ENCODE measurements around the gene HERC2. TPM values are rescaled to one million over a fixed set of nuclear protein-coding genes. Genes with fewer than 3 reads are reported as not detected.

Gene HERC2
- total and polyA plus RNA-seq, 2 of the 4 experiments (the other 2 are of a cell fraction), result 20.8 to 28.9 TPM

DNA sequence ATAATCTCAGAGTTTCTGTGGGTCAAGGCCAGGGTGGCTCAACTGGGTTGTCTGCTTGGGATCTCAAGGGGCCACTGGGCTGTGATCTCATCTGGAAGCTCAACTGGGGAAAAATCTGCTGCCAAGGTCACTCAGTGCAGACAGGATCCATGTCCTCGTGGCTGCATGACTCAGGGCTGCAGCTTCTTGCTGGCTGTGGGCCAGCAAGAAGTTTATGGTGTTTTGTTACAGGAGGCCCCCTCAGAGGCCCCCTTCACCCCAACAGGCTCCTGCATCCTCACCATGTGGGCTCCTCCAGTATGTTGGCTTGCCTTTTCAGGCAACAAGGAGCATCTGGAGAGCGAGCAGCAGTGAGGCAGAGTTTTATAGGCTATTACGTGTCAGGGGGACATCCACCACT lies 237.4 kb downstream of the HERC2 start:
- in situ Hi-C loops (cut with MboI; ENCODE audit: low sequenced_read_pairs), result no loop called here
- H2AFZ ChIP-seq (replicated peaks; ENCODE audit: low read length, poor library complexity), result no peak overlapping the region
- H3K27me3 ChIP-seq (ENCODE audit: control insufficient read depth, insufficient read depth, low read length), result no peaks in the 10 kb centered on the region
- H3K36me3 ChIP-seq (ENCODE audit: control insufficient read depth, insufficient read depth, low read length), result no peaks in the 10 kb centered on the region
- H3K27ac ChIP-seq (ENCODE audit: insufficient read depth, low read length), result no peak overlapping the region
- CTCF ChIA-PET, result no interaction called here
- H4K91ac ChIP-seq (ENCODE audit: insufficient read depth, low read depth, low read length), result no peak overlapping the region
- H2BK5ac ChIP-seq (ENCODE audit: low read depth, low read length, poor library complexity, severe bottlenecking), result no peak overlapping the region
- no peak overlapping the region for H4K5ac ChIP-seq (ENCODE audit: low read depth, low read length)
- H3K4me1 ChIP-seq (ENCODE audit: control insufficient read depth, insufficient read depth, low read length), result no peaks in the 10 kb centered on the region
- no peak overlapping the region for H3K23ac ChIP-seq (ENCODE audit: low read depth, low read length)
- no peak overlapping the region for H2BK20ac ChIP-seq (ENCODE audit: low read depth, low read length)
- H3K4me2 ChIP-seq (ENCODE audit: low read depth, low read length), result no peak overlapping the region
- H4K20me1 ChIP-seq (ENCODE audit: insufficient read depth, low read length), result no peaks in the 10 kb centered on the region
- H2BK120ac ChIP-seq (ENCODE audit: low read depth, low read length), result no peak overlapping the region
- no TSS peak for BruUV-seq (replicated peaks)
- no peak overlapping the region for H3K9ac ChIP-seq (ENCODE audit: low read depth, low read length)
- no peak overlapping the region for H4K8ac ChIP-seq (ENCODE audit: low read depth in 2 of 2, low read length in 2 of 2)
- H2AK5ac ChIP-seq (ENCODE audit: low read depth, low read length), result no peak overlapping the region
- H3K79me1 ChIP-seq (ENCODE audit: low read depth in 1 of 2, low read length in 2 of 2), result no peaks in the 10 kb centered on the region
- no peak overlapping the region for H2BK15ac ChIP-seq (ENCODE audit: low read depth, low read length)
- no peak overlapping the region for H3K4me3 ChIP-seq (ENCODE audit: insufficient read depth, low read depth, low read length)
- WGBS, 2 experiments (ENCODE audit: extremely low coverage in 2 of 2, insufficient read length in 1 of 2), result 80% methylated on average over 1 of the region's 3 CpGs; no CpG with 5 or more reads in 1 of the 2 experiments
- no peak for TF ChIP-seq NFE2L2 (IDR thresholded peaks at IDR 0.05; ENCODE audit: low read depth, low read length)
- no peak for TF ChIP-seq RAD21 (IDR thresholded peaks at IDR 0.05; ENCODE audit: low read length)
- H3K4ac ChIP-seq (ENCODE audit: low read depth, low read length), result no peak overlapping the region
- no peak for DNase-seq
- no peak overlapping the region for H3K56ac ChIP-seq (ENCODE audit: extremely low read depth, insufficient read depth, low read length)
- no peak overlapping the region for H3K18ac ChIP-seq (ENCODE audit: low read depth, low read length)
- dilution Hi-C loops (cut with HindIII; ENCODE audit: low sequenced_read_pairs, unreplicated experiment), result no loop called here
- POLR2A ChIA-PET (ENCODE audit: unreplicated experiment), result no interaction called here
- no peak for ATAC-seq (ENCODE audit: low read depth)
- H3K9me3 ChIP-seq (ENCODE audit: control insufficient read depth, insufficient read depth, low read length), result no peaks in the 10 kb centered on the region
- H3K14ac ChIP-seq (replicated peaks; ENCODE audit: low read depth, low read length), result no peak overlapping the region
- H2AK9ac ChIP-seq (replicated peaks; ENCODE audit: low read depth, low read length, poor library complexity), result no peak overlapping the region
- no peaks in the 10 kb centered on the region for H3K9me1 ChIP-seq (ENCODE audit: insufficient read depth, low read length)
- intact Hi-C loops (cut with micrococcal nuclease), result no loop called here
